Measurements from ENCODE around the gene CELA2A. TPM values are rescaled to one million over a fixed set of nuclear protein-coding genes. Genes with fewer than 3 reads are reported as not detected.

The CELA2A gene
- total and polyA plus RNA-seq, 2 donors (not counting 3 experiments of a cell fraction or from before 2014, with no cell fraction given), result not detected

DNA sequence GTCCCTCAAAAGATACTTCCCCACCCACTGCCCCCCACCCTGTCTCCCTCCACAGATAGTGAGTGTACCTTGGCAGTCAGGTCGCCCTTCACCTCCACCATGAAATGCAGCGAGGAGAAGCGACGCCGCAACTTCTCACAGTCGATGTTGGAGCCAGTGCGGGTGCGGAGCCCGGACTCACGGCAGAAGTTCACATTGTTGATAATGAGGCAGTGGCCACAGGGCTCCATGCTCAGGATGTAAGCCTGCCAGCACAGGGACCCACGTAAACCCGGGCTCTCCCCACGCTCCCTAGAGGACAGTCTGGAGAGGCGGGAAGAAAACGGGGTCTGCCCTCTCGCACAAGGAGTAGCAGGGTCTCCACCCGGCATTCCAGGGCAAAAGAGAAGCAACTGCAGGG lies 50.3 kb downstream of the CELA2A start:
- BruUV-seq (replicated peaks), result no TSS peak

More for the DNA sequence above, 50.3 kb downstream of the CELA2A start:
- Histone ChIP-seq H3K27ac (ENCODE audit: insufficient read depth, low read depth, low read length) (no peak overlapping the region), H3K4me3 (replicated peaks in 1 of 3; ENCODE audit: insufficient read depth in 1 of 3, low read depth in 1 of 3, low read length in 3 of 3) (no peak overlapping the region), H3K36me3 (ENCODE audit: control insufficient read depth in 2 of 2, extremely low read depth in 1 of 2, insufficient read depth in 2 of 2, low read length in 2 of 2) (no peaks in the 10 kb centered on the region), H3K4me2 (ENCODE audit: insufficient read depth, low read length) (no peak overlapping the region), H3K79me2 (ENCODE audit: control insufficient read depth, insufficient read depth, low read length) (no peaks in the 10 kb centered on the region), H3K4me1 (ENCODE audit: control insufficient read depth, extremely low read depth, insufficient read depth, low read length) (no peaks in the 10 kb centered on the region), H4K20me1 (replicated peaks; ENCODE audit: control insufficient read depth, extremely low read depth, insufficient read depth, low read length) (no peaks in the 10 kb centered on the region), H2AFZ (ENCODE audit: low read depth, low read length) (no peak overlapping the region), H3K9me1 (replicated peaks; ENCODE audit: control insufficient read depth, extremely low read depth, insufficient read depth, low read length) (no peaks in the 10 kb centered on the region), H3K27me3 (ENCODE audit: control insufficient read depth in 2 of 2, insufficient read depth in 2 of 2, low read length in 2 of 2) (no peaks in the 10 kb centered on the region), H3K9ac (replicated peaks; ENCODE audit: extremely low read depth, insufficient read depth, low read length) (no peak overlapping the region), H3K9me3 (replicated peaks; ENCODE audit: control insufficient read depth, insufficient read depth, low read length) (no peaks in the 10 kb centered on the region)
- FAIRE-seq (no peak), DNase-seq (ENCODE audit: low read depth, low spot score) (no peak)
- intact Hi-C loops (cut with micrococcal nuclease), result no loop called here
- dilution Hi-C loops (cut with MboI; ENCODE audit: extremely low pct_ligation_motif_present, low sequenced_read_pairs), result no loop called here
- ChIA-PET CTCF (no interaction called here), POLR2A (no interaction called here)
- TF ChIP-seq EZH2 (IDR thresholded peaks at IDR 0.05; ENCODE audit: borderline replicate concordance, low read depth, low read length, severe bottlenecking), result no peak
- no peak for TF ChIP-seq JUN (IDR thresholded peaks at IDR 0.05; ENCODE audit: borderline replicate concordance, insufficient read depth, insufficient read length, low read depth)
- no peak for TF ChIP-seq POLR2A (IDR thresholded peaks at IDR 0.05; ENCODE audit: low read depth, low read length)
- no peak for TF ChIP-seq MYC (IDR thresholded peaks at IDR 0.05; ENCODE audit: low read depth, low read length)
- TF ChIP-seq, protein P1, sequence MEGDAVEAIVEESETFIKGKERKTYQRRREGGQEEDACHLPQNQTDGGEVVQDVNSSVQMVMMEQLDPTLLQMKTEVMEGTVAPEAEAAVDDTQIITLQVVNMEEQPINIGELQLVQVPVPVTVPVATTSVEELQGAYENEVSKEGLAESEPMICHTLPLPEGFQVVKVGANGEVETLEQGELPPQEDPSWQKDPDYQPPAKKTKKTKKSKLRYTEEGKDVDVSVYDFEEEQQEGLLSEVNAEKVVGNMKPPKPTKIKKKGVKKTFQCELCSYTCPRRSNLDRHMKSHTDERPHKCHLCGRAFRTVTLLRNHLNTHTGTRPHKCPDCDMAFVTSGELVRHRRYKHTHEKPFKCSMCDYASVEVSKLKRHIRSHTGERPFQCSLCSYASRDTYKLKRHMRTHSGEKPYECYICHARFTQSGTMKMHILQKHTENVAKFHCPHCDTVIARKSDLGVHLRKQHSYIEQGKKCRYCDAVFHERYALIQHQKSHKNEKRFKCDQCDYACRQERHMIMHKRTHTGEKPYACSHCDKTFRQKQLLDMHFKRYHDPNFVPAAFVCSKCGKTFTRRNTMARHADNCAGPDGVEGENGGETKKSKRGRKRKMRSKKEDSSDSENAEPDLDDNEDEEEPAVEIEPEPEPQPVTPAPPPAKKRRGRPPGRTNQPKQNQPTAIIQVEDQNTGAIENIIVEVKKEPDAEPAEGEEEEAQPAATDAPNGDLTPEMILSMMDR (IDR thresholded peaks at IDR 0.05; ENCODE audit: extremely low read depth in 1 of 2, insufficient read depth in 1 of 2, low read depth in 1 of 2, low read length in 2 of 2), result no peak
- TF ChIP-seq GATA2 (IDR thresholded peaks at IDR 0.05; ENCODE audit: insufficient read depth, insufficient read length, low read depth, low read length), result no peak
- TF ChIP-seq FOS (IDR thresholded peaks at IDR 0.05; ENCODE audit: borderline replicate concordance, insufficient read depth, low read length), result no peak
- TF ChIP-seq POLR2AphosphoS5 (IDR thresholded peaks at IDR 0.05; ENCODE audit: insufficient read depth, low read depth, low read length), result no peak
- TF ChIP-seq, protein P2, sequence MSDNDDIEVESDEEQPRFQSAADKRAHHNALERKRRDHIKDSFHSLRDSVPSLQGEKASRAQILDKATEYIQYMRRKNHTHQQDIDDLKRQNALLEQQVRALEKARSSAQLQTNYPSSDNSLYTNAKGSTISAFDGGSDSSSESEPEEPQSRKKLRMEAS (IDR thresholded peaks at IDR 0.05; ENCODE audit: insufficient read depth, insufficient read length), result no peak

Data from endothelial cell of umbilical vein (primary cell).